NT2/D1 (cell line): ENCODE measurements around the gene EN2.

ENCODE experiments used
- DNase-seq: peaks from one replicate; pipeline ENCODE4 v3.0.0-alpha.2; 2011; ENCODE audit warnings: low read depth, low spot score
- H3K27me3 ChIP-seq: 2 replicates; pipeline ENCODE4 v1.6.0; 2011; ENCODE audit warnings: mild to moderate bottlenecking; ENCODE audit not compliant: insufficient read length, insufficient read depth
- H3K36me3 ChIP-seq: 2 replicates; pipeline ENCODE4 v1.6.1; 2011; ENCODE audit warnings: mild to moderate bottlenecking, low read length, mixed read lengths; ENCODE audit not compliant: insufficient read depth, insufficient read length
- H3K4me1 ChIP-seq: 2 replicates; pipeline ENCODE4 v1.5.1; 2011; ENCODE audit not compliant: insufficient read depth, insufficient read length
- H3K4me3 ChIP-seq: 2 replicates; pipeline ENCODE4 v1.5.1; 2011; ENCODE audit warnings: low read depth; ENCODE audit not compliant: insufficient read length
- H3K9ac ChIP-seq: 2 replicates; pipeline ENCODE4 v1.6.0; 2011; ENCODE audit warnings: low read depth; ENCODE audit not compliant: insufficient read length
- H3K9me3 ChIP-seq: 2 replicates; pipeline ENCODE4 v1.5.1; 2011; ENCODE audit warnings: mild to moderate bottlenecking, low read length; ENCODE audit not compliant: insufficient read depth
- SUZ12 ChIP-seq: IDR thresholded peaks from 2 replicates; pipeline ENCODE4 v1.6.1; 2011; ENCODE audit not compliant: insufficient read length, insufficient read depth; ENCODE audit errors: extremely low read depth
- YY1 ChIP-seq: IDR thresholded peaks from 2 replicates; pipeline ENCODE4 v1.6.1; 2011; ENCODE audit not compliant: insufficient read length, insufficient read depth
- ZNF274 ChIP-seq: IDR thresholded peaks from 2 replicates; pipeline ENCODE4 v1.6.1; 2011; ENCODE audit warnings: mild to moderate bottlenecking, low read depth, low read length

EN2 gene

DNA sequence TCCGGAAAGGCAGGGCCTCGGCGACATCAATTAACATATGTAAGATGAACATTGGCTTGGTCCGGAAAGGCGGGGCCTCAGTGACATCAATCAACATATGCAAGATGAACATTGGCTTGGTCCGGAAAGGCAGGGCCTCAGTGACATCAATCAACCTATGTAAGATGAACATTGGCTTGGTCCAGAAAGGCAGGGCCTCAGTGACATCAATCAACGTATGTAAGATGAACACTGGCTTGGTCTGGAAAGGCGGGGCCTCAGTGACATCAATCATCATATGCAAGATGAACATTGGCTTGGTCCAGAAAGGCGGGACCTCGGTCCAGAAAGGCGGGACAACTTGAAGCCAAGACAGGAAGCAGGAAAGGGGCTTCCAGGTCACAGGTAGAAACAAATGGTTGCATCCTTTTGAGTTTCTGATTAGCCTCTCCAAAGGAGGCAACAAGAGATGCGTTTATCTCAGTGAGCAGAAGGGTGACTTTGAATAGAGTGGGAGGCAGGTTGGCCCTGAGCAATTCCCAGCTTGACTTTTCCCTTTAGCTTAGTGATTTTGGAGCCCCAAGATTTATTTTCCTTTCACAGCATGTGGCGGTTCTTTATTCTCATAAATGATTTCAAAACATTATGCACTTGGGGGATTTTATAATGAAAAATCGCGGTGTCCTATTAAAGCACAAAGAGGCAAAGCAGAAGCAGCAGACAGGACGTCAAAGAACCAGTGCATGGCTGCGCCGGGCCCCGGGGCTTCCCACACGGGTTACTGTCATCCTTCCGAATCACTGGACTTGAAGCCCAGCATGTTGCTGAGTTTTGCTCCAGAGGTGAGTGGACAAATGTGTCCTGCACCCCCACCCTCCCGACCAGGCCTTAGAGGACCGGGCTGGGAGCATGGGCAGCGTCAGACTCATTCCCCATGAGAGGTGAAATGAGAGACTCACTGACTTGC, 43.1 kb upstream of the EN2 start:
- H3K9ac ChIP-seq = no peak overlapping the region
- peaks cover 20% of the 10 kb centered on the region for H3K4me1 ChIP-seq
- no peak for DNase-seq
- peaks cover 8% of the 10 kb centered on the region; the same call in 1 of the 2 replicates for H3K9me3 ChIP-seq
- TF ChIP-seq YY1 (no peak), SUZ12 (no peak), ZNF274 (no peak)
- no peaks in the 10 kb centered on the region for H3K36me3 ChIP-seq
- peaks cover 23% of the 10 kb centered on the region for H3K27me3 ChIP-seq
- H3K4me3 ChIP-seq = no peak overlapping the region

GRCh38 chr7:155416646-155417380, 41.1 kb upstream of the EN2 start:
- Histone ChIP-seq H3K9me3 (no peaks in the 10 kb centered on the region), H3K4me1 (peaks cover 11% of the 10 kb centered on the region), H3K9ac (no peak overlapping the region), H3K4me3 (no peak overlapping the region), H3K36me3 (no peaks in the 10 kb centered on the region), H3K27me3 (peaks cover 18% of the 10 kb centered on the region)
- no peak for DNase-seq
- no peak for TF ChIP-seq SUZ12
- TF ChIP-seq ZNF274 = no peak
- no peak for TF ChIP-seq YY1

DNA sequence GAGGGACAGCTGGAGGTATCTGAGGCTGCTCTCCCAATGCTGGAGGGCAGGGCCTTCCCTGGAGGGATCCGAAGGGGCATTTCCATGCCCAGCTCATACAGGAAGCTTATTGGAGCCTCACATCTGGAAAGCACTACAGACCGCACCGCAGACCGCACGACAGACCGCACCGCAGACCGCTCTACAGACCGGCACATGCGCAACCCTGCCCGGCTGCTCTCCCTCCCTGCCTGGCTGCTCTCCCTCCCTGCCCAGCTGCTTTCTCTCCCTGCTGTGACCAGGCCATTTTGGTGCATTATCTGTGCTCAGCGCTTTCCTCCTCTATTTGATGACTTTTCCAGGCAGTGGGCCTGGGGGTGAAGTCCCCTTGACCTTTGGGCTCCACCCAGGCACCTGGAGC, 39.6 kb upstream of the EN2 start:
- no peak overlapping the region for H3K9ac ChIP-seq
- peaks cover 4% of the 10 kb centered on the region for H3K4me1 ChIP-seq
- no peaks in the 10 kb centered on the region for H3K36me3 ChIP-seq
- TF ChIP-seq SUZ12 = no peak
- TF ChIP-seq YY1 = no peak
- TF ChIP-seq ZNF274 = no peak
- peaks cover 3% of the 10 kb centered on the region for H3K27me3 ChIP-seq
- DNase-seq = no peak
- H3K9me3 ChIP-seq = no peaks in the 10 kb centered on the region
- H3K4me3 ChIP-seq = no peak overlapping the region

- Histone ChIP-seq H3K4me1 (peaks cover 4% of the 10 kb centered on the region), H3K9me3 (no peaks in the 10 kb centered on the region), H3K9ac (no peak overlapping the region), H3K27me3 (no peaks in the 10 kb centered on the region), H3K4me3 (no peak overlapping the region), H3K36me3 (no peaks in the 10 kb centered on the region)
- DNase-seq = no peak
- no peak for TF ChIP-seq SUZ12
- TF ChIP-seq ZNF274 = no peak
- TF ChIP-seq YY1 = no peak
Measured at GRCh38 chr7:155418941-155419755, 38.8 kb upstream of the EN2 start.

DNA sequence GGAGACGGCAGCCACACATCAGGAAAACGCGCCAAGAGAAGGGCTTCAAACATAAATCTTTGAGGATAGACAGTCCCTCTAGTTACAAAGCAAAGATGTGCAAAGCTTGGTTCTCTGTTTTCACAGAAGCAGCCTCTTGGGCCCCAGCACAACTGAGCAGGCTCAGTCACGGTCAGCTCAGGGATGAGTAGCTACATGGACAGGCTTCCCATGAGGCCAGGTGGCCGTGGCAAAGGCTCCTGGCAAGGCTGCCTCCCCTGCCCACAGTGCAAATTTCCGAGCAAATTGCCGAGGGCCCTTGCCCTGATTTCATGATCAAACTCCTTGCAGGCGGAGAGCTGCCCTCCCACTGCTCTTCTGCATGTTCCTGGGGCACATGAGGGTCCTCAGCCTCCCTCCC, 37.8 kb upstream of the EN2 start:
- DNase-seq = no peak
- Histone ChIP-seq H3K4me3 (no peak overlapping the region), H3K27me3 (no peaks in the 10 kb centered on the region), H3K4me1 (peaks cover 4% of the 10 kb centered on the region), H3K9ac (no peak overlapping the region), H3K36me3 (no peaks in the 10 kb centered on the region), H3K9me3 (no peaks in the 10 kb centered on the region)
- TF ChIP-seq YY1 (no peak), SUZ12 (no peak), ZNF274 (no peak)

DNA sequence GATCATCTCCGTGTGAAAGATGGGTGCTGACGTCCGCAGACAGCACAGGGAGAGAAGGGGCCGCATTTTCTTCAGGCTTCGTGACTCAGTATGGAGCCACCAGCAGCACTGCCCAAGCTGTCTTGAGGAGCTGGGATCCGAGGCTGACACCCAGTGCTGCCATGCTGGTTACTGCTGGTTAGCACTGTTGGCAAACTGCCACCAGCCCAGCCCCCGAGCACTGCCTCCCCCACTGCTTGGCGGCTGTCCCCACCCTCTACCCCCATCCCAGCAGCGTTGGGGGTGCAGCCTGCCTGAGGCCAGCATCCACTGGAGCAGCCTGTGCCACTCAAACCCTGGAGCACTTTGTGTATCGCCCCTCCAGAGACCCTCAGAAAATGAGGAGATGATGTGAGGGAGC, 35.8 kb upstream of the EN2 start:
- DNase-seq = no peak
- Histone ChIP-seq H3K36me3 (no peaks in the 10 kb centered on the region), H3K4me1 (peaks cover 4% of the 10 kb centered on the region), H3K4me3 (no peak overlapping the region), H3K9me3 (no peaks in the 10 kb centered on the region), H3K9ac (no peak overlapping the region), H3K27me3 (no peaks in the 10 kb centered on the region)
- no peak for TF ChIP-seq SUZ12
- TF ChIP-seq ZNF274 = no peak
- TF ChIP-seq YY1 = no peak
